ENCODE data around the gene PTGER3.

DNA sequence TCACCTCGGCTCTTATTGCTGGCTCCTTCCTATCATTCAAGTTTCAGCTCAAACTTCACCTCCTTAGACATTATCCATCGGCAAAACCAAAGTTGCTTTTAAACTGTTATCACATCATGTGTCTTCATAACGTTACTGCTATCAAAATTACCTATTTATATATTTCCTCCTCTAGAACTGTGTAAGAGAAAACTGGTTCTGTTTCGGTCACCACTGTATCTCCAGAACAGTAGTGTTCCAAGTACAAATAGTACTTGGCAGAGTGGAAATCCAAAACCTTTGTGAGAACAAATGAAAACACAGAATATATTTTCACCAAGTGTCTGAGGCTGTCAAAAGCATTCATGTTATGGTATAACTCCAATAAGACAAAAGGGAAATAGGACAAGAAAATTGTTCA is 24.1 kb upstream of the PTGER3 start:
- TF ChIP-seq CTCF (IDR thresholded peaks at IDR 0.05 in 4 of 5, conservative IDR thresholded peaks at IDR 0.05 in 1 of 5) (no peak), POLR2A (IDR thresholded peaks at IDR 0.05) (no peak)

Data from gastrocnemius medialis (tissue), 4 donors.